Jurkat, Clone E6-1 (cell line): Measurements from ENCODE around the gene SMOC2.
"Not testable (repeated sequence)": the region's sequence is repeated elsewhere in the genome, so short reads cannot be mapped to it uniquely, and the experiment has no call there.

Source experiments
- DNase-seq: peaks from one replicate; pipeline ENCODE4 v3.0.0-alpha.2; 2011; ENCODE audit warnings: low read depth, low spot score
- H3K4me3 ChIP-seq: 2 replicates; pipeline ENCODE4 v1.5.1; 2011; ENCODE audit warnings: mild to moderate bottlenecking, low read length, control low read depth, moderate library complexity

Gene SMOC2

DNA sequence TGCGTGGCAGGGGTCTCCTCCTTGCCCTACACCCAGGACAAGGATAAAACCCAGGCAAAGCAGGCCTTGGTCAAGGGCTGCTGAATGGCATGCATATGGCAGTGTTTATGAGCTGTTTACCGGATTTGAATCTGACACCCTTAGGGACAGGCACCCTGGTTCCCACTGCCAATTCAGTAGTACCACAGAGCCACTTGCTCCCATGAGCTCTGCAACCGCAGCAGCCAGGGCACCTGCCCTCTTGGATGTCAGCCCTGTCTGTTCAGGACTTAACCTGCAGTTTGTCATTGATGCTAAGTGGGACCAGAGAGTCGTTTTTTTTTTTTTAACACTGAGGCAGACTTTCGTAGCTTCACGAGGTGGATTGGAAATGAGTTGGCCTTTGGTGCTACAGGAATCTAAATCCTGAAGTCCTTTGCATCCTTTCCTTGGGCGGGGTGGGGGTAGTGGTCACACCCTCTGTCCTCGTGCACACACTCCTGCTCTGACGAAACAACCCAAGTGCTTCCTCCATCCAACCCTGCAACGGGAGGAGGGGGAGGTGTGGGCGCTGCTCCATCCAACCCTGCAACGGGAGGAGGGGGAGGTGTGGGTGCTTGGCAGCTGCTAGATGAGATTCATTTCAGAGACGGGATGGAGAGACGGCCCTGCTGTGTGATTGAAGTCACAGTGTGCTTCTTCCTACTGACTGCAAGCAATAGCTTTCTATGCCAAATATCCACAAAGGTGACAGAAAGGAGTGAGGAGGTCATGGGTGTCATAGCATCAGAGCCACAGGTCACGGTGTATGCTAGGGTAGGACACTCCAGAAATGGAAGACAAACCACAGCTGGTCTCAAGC, 166.5 kb downstream of the SMOC2 start:
- no peak overlapping the region for H3K4me3 ChIP-seq
- DNase-seq: no peak

- H3K4me3 ChIP-seq: no peak overlapping the region
- no peak for DNase-seq
Measured at GRCh38 chr6:168608113-168608400, 167.1 kb downstream of the SMOC2 start.

DNA sequence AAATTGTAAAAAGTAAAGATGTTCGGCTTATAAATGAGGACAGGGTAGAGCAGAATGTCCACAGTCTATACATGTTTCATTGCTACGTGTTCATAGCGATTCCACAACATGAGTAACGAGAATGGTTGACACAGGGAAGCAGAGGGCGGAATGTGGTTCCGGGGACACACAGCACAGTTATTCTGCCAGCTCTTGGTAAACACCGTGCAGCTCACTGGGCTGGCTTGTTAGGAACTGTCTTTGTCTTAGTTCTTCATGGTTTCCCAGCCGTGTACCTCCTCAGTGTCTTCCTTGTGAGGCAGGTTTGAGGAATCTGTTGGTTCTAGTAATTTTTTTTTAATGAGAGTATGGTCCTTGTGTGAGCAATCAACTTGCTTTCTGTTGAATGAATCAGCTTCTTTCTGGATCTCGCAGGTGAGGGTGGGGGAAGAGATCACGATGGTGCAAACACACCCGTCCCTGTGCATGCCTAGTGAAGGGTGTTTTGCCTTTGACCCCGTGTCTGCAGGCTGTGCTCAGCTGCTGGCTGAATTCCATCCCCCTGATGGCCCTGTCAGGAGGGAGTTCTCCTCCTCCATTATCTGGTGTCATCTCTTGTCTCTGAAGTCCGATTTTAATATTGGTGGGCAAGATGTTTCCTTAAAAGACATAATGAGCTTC, 168.2 kb downstream of the SMOC2 start:
- no peak for DNase-seq

DNA sequence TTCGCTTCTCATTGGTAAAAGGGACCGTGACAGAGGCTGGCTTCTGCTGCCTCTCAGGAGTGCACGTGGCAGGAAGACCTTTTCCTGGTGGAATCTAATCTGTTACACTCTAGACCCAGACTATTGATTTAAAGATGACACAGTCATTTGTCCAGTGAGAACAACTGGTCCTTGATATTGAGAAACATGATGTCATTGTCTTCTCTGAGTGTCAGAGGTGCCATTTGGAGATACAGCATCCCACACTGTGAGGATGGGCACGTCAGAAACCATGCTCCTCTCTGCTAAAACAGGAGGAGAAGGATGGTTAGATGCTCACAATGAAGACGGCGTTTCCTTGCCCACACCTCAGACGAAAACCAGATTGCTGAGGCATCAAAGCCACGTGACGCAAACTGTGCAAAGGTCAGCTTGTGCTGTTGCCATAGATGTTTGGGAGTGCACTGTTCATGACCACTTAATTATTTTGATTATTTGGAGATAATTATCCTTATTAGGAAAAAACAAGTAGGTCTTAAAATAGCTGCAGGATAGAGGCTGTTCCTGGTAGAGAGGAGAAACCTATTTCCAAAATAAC, 169.0 kb downstream of the SMOC2 start:
- no peak for DNase-seq
- H3K4me3 ChIP-seq: no peak overlapping the region

More for the DNA sequence above, 168.2 kb downstream of the SMOC2 start:
- H3K4me3 ChIP-seq: no peak overlapping the region

- H3K4me3 ChIP-seq, DNase-seq: not testable (repeated sequence)
Measured at GRCh38 chr6:168610966-168611365, 170.0 kb downstream of the SMOC2 start.

DNA sequence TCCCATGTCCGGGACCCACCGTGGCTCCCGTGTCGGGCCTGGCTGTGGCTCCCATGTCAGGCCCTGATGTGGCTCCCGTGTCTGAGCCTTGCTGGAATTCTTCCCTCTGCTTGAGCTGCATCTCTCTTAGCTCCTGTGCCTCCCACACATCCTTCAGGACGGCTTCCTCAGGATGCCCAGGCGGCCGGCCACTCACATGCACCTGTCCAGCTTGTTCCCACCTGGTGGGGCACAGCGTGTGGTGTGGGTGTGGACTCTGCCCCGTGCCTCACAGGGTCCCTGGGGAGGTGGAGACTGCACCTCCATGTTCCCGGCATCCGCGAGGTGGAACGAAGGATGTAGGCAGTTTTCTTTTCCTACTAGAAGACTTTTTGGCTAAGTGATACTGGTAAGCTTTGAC, 170.7 kb downstream of the SMOC2 start:
- no peak overlapping the region for H3K4me3 ChIP-seq
- DNase-seq: no peak

DNA sequence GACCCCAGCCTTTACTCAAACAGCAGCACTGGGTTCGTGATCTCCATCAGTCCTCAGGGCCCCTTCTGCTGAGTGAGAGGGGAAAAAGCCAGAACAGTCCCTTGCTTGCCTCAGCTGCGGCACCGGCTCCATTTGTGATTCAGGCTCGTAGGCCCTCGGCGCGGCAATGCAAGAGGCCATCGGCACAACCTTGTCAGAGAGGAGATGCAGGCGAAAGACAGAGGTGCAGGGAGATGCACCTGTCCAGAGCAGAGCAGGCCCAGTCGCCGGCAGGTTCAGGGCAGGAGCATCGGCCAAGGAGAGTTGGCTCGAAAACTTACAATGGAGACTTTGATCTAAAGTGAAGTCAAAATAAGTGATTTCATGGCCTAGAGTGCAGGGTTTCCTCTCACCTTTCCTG, 171.6 kb downstream of the SMOC2 start:
- DNase-seq: no peak
- no peak overlapping the region for H3K4me3 ChIP-seq

- DNase-seq: no peak
- no peak overlapping the region for H3K4me3 ChIP-seq
Measured at GRCh38 chr6:168615837-168616236, 174.9 kb downstream of the SMOC2 start.

DNA sequence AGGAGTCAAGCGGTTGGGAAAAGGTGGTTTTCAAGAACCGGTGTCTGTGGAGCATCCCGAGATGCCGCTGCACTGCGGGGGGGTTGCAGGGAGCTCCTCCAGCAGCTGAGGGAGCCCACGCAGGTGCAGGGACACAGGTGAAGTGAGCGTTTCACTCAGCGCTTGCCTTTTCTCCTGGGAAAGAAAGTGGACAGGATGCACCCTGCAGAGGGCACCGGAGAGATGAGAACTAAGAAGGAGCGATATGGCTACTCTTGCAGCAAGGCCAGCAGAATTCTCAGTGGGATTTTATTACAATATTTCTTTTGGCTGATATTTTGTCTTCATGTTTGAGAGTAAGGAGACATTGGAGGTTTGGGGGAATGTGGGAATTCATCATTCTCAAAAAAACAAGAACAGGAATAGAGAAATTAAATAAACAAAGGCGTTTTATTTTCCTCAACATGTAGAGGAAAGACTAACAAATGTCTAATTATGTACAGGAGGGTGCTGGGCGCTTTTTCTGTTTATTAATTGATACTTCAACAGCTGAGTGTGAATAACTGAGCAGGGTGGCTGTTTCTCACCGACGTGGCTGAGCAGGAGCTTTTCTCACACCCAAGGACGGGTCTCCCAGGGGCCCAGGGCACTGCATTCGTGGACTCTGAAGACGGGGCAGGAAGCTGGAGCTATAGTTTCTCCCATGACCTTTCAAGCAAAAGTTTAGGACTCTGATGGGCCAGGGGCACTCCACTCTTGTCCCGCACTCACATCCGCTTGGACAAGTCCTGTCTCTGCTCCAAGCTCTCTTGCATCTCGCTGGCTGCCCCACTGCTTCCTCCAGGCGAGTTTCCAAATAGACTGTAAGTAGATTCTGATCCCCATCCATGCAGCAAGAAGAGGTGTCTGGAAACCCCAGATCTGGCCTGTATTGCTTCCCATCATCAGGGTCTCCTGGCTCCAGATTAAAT, 176.1 kb downstream of the SMOC2 start:
- no peak for DNase-seq
- H3K4me3 ChIP-seq: no peak overlapping the region

GRCh38 chr6:168618546-168619315, 177.7 kb downstream of the SMOC2 start:
- no peak for DNase-seq
- no peak overlapping the region for H3K4me3 ChIP-seq

- no peak for DNase-seq
- H3K4me3 ChIP-seq: no peak overlapping the region
Measured at GRCh38 chr6:168619560-168620314, 178.8 kb downstream of the SMOC2 start.

DNA sequence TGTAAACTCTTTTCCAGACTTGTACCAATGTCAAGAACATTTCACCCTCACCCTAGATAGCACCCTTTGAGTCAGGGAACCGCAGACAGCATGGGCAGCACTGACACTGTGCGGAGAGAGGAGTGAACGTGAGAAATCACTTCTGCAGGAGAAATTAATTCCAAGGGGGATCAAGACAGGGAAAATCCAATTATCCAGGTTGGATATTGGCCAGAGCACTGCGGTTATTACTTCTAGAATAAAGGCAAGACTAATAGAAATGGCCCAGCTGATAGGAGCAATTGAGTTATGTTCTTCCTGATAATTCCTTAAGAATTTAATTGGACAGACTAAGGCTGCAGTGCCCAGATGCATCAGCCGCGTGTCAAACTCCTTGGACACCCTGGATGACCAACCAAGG, 179.6 kb downstream of the SMOC2 start:
- no peak for DNase-seq
- H3K4me3 ChIP-seq: no peak overlapping the region

DNA sequence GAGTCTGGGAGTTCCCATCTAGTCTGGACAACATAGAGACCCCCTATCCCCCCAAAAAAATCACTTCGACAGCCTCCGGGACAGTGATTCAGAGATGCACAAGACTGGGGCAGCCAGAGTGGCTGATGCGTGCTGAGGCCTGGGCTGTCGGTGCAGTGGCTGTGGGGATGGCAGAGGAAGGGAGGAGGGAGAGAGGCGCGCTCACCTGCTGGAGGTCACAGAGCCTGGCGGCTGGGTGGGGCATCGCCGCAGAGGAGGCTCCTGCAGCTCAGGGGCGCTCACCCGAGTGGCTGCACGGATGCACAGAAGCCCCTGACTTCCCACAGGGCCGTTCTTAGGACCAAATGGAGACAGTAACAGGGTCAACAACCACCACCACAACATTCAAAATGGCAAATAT, 182.8 kb downstream of the SMOC2 start:
- no peak overlapping the region for H3K4me3 ChIP-seq
- DNase-seq: no peak

- no peak for DNase-seq
- no peak overlapping the region for H3K4me3 ChIP-seq
Measured at GRCh38 chr6:168624540-168624939, 183.6 kb downstream of the SMOC2 start.

- DNase-seq: no peak
- H3K4me3 ChIP-seq: no peak overlapping the region
Measured at GRCh38 chr6:168624948-168625347, 184.0 kb downstream of the SMOC2 start.

- H3K4me3 ChIP-seq: no peak overlapping the region
- no peak for DNase-seq
Measured at GRCh38 chr6:168625602-168626001, 184.6 kb downstream of the SMOC2 start.

DNA sequence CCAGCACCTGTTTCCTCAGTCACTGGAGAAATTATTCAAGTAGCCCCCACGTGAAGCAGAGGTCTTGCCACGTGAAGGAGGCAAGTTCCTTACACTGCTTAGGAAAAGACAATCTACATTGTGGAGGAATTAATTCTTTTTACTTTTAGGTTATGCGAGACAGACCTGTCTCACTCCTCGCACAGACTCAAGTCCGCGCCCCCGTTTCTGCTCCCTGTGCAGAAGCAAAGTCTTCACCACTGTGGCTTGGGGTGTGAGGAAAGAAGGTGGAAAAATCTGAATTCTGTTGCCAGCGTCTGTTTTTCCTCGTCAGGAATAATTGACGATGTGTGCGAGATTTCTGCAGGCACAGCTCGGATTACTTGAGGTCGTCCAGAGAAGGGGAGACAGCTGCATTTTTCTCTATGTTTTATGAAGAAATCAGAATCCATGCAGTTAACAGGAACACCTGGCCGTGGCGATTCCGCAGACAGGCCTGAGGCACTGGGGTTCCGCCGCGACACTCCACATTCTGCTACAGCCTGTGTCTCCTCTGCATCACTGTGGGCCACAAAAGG, 185.1 kb downstream of the SMOC2 start:
- DNase-seq: no peak
- no peak overlapping the region for H3K4me3 ChIP-seq
